AG04449 (cell line): ENCODE measurements around the gene LRRC18.

Source experiments
- CTCF ChIA-PET: fragments of 350-600 bp; formaldehyde crosslinking; extraction: SDS; loops from one replicate; lab custom pipeline; 2021; ENCODE audit warnings: antibody characterized with exemption; lab: Yijun Ruan, JAX
- POLR2A ChIA-PET: fragments of 400-600, 350-600 bp; formaldehyde crosslinking; extraction: SDS; loops from one replicate; lab custom pipeline; 2020; ENCODE audit warnings: antibody characterized with exemption, inconsistent platforms; lab: Yijun Ruan, JAX
- DNase-seq: peaks from one replicate; pipeline ENCODE4 v3.0.0-alpha.2; 2010; ENCODE audit warnings: low read depth, low spot score
- H3K4me3 ChIP-seq: 2 replicates; pipeline ENCODE4 v1.5.1; 2011; ENCODE audit warnings: low read depth, mild to moderate bottlenecking, control low read depth, low read length
- TF ChIP-seq, protein P1 (sequence below): IDR thresholded peaks from one replicate; pipeline ENCODE4 v1.5.1; 2011; ENCODE audit warnings: mild to moderate bottlenecking, moderate library complexity, low read length, control low read depth, inconsistent platforms; ENCODE audit not compliant: insufficient read depth; ENCODE audit errors: missing control alignments

LRRC18 gene

DNA sequence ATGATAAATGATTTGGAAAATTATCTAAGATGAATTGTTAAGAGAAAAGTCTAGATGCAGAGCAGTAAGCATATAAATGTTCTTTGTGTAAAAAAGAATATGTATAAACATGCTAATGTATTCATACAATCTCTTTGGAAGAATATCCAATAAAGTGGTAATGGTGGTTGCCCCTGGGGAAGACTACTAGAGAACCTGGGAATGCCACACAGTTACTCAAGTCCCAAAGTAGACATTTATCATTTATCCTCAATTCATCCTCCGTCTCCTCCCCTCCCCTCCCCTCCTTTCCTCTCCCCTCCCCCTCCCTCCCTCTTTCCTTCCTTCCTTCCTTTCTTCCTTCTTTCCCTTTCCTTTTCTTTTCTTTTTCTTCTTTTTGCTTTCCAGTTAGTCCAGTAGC, 51.7 kb downstream of the LRRC18 start:
- DNase-seq, result no peak
- CTCF ChIA-PET, result no interaction called here
- TF ChIP-seq, protein P1, sequence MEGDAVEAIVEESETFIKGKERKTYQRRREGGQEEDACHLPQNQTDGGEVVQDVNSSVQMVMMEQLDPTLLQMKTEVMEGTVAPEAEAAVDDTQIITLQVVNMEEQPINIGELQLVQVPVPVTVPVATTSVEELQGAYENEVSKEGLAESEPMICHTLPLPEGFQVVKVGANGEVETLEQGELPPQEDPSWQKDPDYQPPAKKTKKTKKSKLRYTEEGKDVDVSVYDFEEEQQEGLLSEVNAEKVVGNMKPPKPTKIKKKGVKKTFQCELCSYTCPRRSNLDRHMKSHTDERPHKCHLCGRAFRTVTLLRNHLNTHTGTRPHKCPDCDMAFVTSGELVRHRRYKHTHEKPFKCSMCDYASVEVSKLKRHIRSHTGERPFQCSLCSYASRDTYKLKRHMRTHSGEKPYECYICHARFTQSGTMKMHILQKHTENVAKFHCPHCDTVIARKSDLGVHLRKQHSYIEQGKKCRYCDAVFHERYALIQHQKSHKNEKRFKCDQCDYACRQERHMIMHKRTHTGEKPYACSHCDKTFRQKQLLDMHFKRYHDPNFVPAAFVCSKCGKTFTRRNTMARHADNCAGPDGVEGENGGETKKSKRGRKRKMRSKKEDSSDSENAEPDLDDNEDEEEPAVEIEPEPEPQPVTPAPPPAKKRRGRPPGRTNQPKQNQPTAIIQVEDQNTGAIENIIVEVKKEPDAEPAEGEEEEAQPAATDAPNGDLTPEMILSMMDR, result no peak
- POLR2A ChIA-PET, result no interaction called here
- H3K4me3 ChIP-seq, result no peak overlapping the region

DNA sequence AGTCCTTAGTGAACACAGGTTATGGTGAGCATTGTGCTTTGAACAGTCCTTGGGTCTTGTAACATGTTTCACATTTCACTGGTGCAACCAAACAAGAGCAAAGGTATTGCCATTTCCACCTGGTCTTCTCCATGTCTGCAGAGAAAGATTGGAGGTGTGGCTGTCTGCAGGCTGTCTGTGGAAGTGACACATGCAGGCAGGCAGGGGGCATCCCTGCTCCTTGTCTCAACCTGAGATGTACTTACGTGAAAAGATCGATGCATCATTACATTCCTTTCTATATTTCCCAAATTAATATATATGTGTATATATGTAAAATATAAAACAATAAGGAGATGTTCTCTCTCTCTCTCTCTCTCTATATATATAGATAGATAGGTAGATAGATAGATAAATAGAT, 54.3 kb downstream of the LRRC18 start:
- CTCF ChIA-PET, result interaction anchor here (0.8 kb wide), 1 partner anchor 634 kb away, joined by 3 read pairs; no protein-coding TSS in a partner anchor
- DNase-seq, result no peak
- H3K4me3 ChIP-seq, result no peak overlapping the region
- TF ChIP-seq, protein P1, result peak; percentile 9
- POLR2A ChIA-PET, result no interaction called here

DNA sequence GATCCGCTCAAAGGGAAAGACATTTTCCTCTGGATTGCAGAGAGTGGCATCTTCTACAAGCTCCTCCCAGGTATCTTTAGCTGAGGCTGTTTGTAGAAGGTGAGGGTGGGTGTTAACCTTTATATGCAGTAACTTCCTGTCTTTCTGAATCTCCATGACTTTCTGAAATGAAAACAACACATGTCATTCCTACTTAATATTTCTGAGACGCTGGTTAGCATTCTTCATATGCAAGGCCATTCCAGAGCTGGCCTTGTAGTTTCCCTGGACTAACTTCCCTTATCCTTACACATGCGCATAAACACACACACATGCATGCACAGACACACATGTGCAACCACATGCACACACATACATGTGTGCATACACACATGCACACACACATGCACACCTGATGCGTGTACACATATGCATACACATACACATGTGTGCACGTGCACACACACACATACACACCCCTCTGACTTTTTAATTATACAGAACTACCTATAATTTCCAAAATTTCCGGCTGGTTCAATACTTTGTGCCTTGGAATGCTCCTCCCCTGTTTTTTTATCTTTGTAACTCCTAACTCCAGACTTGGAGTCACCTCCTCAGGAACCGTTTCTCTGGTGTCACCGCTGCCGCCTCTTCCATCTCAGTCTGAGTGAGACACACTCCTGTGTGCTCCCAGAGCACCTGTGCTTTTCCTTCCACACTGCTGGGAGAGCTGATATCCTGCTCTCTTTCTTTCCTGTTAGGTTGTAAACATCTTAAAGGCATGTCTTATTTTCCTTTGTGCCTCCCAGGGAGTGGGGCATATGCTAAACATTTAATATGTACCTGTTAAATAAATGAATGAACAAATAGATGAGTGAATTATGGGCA, 55.2 kb downstream of the LRRC18 start:
- TF ChIP-seq, protein P1, result no peak
- DNase-seq, result no peak
- H3K4me3 ChIP-seq, result no peak overlapping the region
- CTCF ChIA-PET, result no interaction called here
- POLR2A ChIA-PET, result no interaction called here

DNA sequence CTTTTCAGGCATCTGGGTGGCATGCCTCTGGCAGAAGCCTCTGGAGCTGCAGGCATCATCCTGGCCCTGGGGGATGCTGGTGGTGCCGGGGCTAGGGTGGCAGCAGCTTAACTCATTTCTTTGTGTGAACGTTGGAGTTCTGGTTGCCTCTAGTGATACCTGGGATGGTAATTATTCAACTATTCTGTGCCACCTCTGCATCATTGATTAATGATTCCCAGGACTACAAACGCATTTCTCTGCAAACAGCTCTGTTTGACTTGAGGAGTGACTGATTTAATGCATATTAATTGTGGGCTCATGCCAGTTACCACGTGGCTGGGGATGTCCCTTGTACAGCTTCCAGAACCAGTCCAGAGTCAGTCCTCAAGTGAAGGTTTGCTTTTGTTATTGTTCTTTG, 55.9 kb downstream of the LRRC18 start:
- POLR2A ChIA-PET, result no interaction called here
- TF ChIP-seq, protein P1, result no peak

DNA sequence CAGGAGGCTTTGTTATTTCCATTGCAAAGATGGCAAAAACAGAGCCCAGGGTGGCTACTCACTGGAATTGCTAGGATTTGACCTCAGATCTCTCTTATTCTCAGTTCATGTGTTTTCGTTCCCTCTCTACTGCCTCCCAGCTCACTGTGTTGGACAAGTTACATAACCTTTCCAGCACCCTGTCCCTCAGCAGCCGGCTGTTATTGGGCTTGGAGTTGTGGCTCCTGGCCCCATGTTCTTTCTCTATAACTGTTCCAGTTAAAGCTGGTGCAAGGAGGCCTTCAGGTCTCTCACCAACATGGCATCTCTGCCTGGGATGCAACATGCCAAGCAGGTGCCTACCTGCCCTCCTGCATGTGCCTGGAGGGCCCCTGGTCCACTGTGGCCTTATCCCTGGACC, 56.8 kb downstream of the LRRC18 start:
- POLR2A ChIA-PET, result no interaction called here
- no peak overlapping the region for H3K4me3 ChIP-seq
- no peak for DNase-seq
- CTCF ChIA-PET, result no interaction called here
- TF ChIP-seq, protein P1, result no peak

More for the DNA sequence above, 55.9 kb downstream of the LRRC18 start:
- no peak overlapping the region for H3K4me3 ChIP-seq
- CTCF ChIA-PET, result no interaction called here
- no peak for DNase-seq

DNA sequence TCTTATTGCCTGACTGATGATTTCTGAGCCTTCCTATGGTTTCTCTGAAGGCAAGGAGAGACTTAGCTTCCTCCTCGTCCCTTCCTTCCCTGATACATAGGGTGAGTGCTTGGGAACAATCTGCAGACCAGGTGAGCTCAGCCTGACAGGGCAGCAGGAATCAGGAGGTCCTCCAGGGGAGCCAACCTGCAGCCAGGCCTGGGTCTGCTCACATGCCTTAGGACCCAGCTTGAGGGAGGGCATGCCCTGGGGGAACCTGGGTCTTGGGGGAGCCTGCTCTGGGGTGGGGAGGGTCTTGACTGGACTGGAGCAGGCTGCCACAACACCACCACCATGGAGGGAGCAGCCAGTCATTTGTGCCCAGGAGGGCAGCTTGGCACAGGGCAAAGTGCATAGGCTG, 57.7 kb downstream of the LRRC18 start:
- no peak for DNase-seq
- H3K4me3 ChIP-seq, result no peak overlapping the region
- ChIA-PET CTCF (no interaction called here), POLR2A (no interaction called here)
- TF ChIP-seq, protein P1, result no peak
